NT2/D1 (cell line): Measurements from ENCODE around the gene CFAP410.

Experiments
- SUZ12 ChIP-seq: IDR thresholded peaks from 2 replicates; pipeline ENCODE4 v1.6.1; 2011; ENCODE audit not compliant: insufficient read length, insufficient read depth; ENCODE audit errors: extremely low read depth
- YY1 ChIP-seq: IDR thresholded peaks from 2 replicates; pipeline ENCODE4 v1.6.1; 2011; ENCODE audit not compliant: insufficient read length, insufficient read depth
- ZNF274 ChIP-seq: IDR thresholded peaks from 2 replicates; pipeline ENCODE4 v1.6.1; 2011; ENCODE audit warnings: mild to moderate bottlenecking, low read depth, low read length

DNA sequence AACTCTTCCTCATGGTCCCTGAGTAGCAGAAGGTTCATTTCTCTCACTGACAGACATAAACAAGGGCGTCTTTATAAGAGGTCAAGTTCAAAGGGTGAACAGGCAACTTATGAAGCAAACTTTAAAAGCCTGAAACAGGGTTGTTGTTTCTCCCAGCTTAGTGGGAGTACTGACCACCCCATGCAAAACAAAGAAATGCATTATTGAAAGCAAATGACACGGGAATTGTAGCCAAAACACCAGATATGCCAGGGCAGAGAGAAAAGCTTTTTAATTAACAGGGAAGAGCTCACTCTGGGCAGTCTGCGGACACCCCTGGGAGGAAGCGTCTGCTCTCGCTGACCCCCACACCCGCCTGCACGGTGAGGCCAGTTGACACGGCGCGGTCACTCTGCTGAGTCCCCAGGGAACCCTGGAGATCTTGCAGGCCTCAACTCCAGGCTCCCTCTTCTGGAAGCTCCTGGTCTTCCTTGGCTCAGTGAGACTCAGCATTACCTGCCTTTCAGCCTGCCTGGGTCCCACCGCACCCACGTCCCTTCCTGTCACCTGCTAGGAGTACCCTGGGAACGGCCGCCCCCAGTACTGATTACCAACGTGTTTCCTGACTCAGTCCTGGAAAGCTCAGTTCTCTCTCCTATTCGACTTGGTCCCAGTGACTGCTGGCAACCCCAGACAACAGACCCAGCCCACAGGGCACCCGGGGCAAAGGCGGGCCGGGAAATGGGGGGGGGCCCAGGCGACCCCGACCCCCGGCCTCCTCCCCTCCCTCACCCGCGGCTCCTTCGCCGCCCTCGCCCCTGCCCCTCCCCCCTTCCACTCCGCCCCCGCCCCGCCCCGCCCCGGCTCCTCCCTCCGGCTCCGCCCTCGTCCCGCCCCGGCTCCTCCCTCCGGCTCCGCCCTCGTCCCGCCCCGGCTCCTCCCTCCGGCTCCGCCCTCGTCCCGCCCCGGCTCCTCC lies 972 bp downstream of the CFAP410 start:
- TF ChIP-seq YY1 (no peak), SUZ12 (no peak), ZNF274 (no peak)
